HFFc6 (cell line): ENCODE measurements around the gene CTNNBL1. TPM values are rescaled to one million over a fixed set of nuclear protein-coding genes. Genes with fewer than 3 reads are reported as not detected.

ENCODE experiments used
- DNase-seq: peaks from one replicate; pipeline ENCODE4 v3.0.0-alpha.2; 2018
- H3K27ac Mint-ChIP-seq: 2 replicates; pipeline ENCODE4 v1.8.0; 2020; ENCODE audit warnings: mild to moderate bottlenecking, mixed read lengths
- H3K27me3 Mint-ChIP-seq: 2 replicates; pipeline ENCODE4 v1.8.0; 2021; ENCODE audit warnings: mild to moderate bottlenecking, moderate library complexity, mixed read lengths; ENCODE audit not compliant: insufficient read depth
- H3K36me3 Mint-ChIP-seq: 2 replicates; pipeline ENCODE4 v1.8.0; 2021; ENCODE audit warnings: low read depth, mixed read lengths
- H3K4me1 Mint-ChIP-seq: 2 replicates; pipeline ENCODE4 v1.8.0; 2020; ENCODE audit warnings: low read depth, mixed read lengths
- H3K4me3 Mint-ChIP-seq: 2 replicates; pipeline ENCODE4 v1.8.0; 2020; ENCODE audit warnings: mild to moderate bottlenecking, moderate library complexity, mixed read lengths
- H3K9me3 Mint-ChIP-seq: 2 replicates; pipeline ENCODE4 v1.8.0; 2020; ENCODE audit warnings: mild to moderate bottlenecking, mixed read lengths
- total RNA-seq, 6 experiments: library from RNA; stranded (reverse); fragmentation: NEBNext Ultra II Directional; extraction: Animal tissue kit (Norgen Biotek cat#: 25700); gene quantifications; 2 replicates in 1 of 6; 3 replicates in 5 of 6; pipeline ENCODE4 v1.2.3, GENCODE V29; 2021
- TF ChIP-seq, protein P1 (sequence below): fragments of 200-600 bp; sonication (generic); IDR thresholded peaks from 2 replicates; pipeline ENCODE4 v1.5.0; 2021; ENCODE audit warnings: antibody characterized with exemption, mild to moderate bottlenecking

The CTNNBL1 gene
- total RNA-seq, 6 experiments from 2014 or later: 49.7 to 62.4 (median 59.5) TPM

DNA sequence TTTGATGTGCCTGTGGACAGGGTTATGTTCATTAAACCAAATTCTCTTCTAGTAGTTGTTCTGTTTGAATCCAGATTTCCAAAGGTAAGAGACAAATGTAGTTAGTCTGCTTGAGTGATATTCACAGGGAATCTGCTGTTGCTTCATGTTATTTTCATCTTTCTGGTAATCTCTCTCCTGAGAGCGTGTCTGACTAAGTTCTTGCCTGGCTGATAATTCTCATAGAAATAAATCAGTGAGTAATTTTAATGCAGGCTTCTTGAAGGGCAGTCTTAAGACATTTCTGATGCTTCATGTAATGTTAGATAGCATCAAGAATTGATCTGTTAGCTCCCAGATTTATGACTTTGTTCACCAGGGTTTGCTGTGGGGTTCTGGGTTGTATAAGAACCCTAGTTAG is 54.2 kb downstream of the CTNNBL1 start:
- Mint-ChIP-seq H3K27ac (no peak overlapping the region), H3K36me3 (peaks cover 10% of the 10 kb centered on the region; the same call in 1 of the 2 replicates), H3K4me3 (no peak overlapping the region), H3K27me3 (no peaks in the 10 kb centered on the region), H3K4me1 (peaks cover 4% of the 10 kb centered on the region; the same call in 1 of the 2 replicates), H3K9me3 (no peaks in the 10 kb centered on the region)
- no peak for DNase-seq
- TF ChIP-seq, protein P1, sequence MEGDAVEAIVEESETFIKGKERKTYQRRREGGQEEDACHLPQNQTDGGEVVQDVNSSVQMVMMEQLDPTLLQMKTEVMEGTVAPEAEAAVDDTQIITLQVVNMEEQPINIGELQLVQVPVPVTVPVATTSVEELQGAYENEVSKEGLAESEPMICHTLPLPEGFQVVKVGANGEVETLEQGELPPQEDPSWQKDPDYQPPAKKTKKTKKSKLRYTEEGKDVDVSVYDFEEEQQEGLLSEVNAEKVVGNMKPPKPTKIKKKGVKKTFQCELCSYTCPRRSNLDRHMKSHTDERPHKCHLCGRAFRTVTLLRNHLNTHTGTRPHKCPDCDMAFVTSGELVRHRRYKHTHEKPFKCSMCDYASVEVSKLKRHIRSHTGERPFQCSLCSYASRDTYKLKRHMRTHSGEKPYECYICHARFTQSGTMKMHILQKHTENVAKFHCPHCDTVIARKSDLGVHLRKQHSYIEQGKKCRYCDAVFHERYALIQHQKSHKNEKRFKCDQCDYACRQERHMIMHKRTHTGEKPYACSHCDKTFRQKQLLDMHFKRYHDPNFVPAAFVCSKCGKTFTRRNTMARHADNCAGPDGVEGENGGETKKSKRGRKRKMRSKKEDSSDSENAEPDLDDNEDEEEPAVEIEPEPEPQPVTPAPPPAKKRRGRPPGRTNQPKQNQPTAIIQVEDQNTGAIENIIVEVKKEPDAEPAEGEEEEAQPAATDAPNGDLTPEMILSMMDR: no peak

DNA sequence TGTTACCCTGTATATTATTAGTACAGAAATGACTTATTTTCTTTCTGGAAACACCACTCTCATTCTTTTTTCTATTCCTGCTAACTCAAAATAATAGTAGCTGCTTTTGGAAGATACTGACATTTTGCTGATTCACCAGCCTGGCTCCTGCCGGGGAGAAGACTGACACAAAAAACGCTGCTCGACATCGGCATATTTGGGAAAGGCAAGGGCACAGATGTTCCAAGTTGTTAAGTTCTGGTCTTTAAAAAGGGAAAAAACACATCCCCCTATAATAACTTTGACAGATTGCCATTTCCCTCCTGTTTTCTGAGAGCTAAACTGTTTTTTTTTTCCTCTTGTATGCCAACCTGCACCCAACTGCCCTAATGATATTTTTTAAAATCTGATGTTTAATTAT is 55.4 kb downstream of the CTNNBL1 start:
- Mint-ChIP-seq H3K9me3 (no peaks in the 10 kb centered on the region), H3K4me3 (no peak overlapping the region), H3K27ac (no peak overlapping the region), H3K4me1 (no peaks in the 10 kb centered on the region), H3K27me3 (no peaks in the 10 kb centered on the region), H3K36me3 (peaks cover 10% of the 10 kb centered on the region; the same call in 1 of the 2 replicates)
- TF ChIP-seq, protein P1: no peak
- DNase-seq: no peak

DNA sequence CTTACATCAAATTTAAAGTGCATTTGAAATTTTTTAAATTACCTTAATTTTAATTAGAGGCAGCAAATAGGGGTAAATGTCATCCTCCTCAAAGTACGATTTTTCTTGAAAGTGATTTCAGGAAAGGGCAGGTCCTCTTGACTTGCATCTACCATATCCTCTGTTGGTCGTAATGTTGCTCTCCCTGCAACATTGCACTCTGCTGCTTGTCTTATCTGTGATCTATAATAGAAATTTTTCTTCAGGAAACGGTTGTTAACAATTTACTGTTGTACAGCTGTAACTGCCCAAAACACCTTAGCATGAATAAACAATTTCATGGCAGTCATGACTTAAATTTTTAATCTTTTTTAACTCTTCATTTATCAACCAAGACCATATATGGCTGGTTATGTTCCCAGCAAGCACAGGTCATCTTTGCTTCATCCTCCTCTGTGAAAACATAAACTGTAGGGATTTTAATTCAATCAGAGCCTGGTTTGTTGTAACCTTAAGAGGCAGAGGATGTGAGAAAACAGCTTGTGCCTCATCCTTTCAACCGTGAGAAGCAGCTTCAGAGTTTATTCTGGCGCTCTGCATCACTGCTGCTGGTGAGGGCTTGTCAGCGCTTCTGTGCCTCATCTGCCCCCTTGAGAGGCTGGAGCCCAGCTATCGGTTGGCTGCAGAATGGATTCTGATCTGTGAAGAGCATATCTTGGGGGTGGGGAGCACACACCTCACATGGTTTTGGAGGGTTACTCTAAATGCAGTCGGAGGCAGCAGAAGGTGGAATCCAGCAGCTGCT is 56.0 kb downstream of the CTNNBL1 start:
- Mint-ChIP-seq H3K36me3 (peaks cover 10% of the 10 kb centered on the region; the same call in 1 of the 2 replicates), H3K9me3 (no peaks in the 10 kb centered on the region), H3K27me3 (no peaks in the 10 kb centered on the region), H3K27ac (no peak overlapping the region), H3K4me3 (no peak overlapping the region), H3K4me1 (no peaks in the 10 kb centered on the region)
- no peak for DNase-seq
- TF ChIP-seq, protein P1: no peak

DNA sequence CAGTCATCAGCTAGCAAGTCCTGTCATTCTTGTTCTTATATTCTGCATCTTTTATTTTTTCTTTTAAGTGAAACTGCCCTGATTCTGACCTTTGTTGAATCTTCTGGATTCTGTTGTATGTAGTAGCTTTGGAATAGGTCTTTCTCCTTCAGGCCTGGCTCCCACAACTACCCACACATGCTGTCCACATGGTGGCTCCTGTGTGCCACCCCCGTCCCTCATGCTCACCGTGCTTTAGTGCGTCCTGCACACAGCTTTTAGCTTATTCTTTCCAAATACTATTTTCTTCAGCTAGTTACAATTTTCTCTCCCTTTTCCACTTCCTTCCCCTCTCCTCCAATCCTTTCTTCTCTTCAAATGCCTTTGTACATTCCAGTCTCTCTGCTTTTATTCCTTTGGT is 61.8 kb downstream of the CTNNBL1 start:
- TF ChIP-seq, protein P1: peak; percentile 45; the same call in 1 of the 2 replicates
- DNase-seq: no peak
- Mint-ChIP-seq H3K27ac (no peak overlapping the region; the same call in 1 of the 2 replicates), H3K9me3 (no peaks in the 10 kb centered on the region), H3K27me3 (no peaks in the 10 kb centered on the region), H3K36me3 (no peaks in the 10 kb centered on the region), H3K4me3 (no peak overlapping the region), H3K4me1 (no peaks in the 10 kb centered on the region)

DNA sequence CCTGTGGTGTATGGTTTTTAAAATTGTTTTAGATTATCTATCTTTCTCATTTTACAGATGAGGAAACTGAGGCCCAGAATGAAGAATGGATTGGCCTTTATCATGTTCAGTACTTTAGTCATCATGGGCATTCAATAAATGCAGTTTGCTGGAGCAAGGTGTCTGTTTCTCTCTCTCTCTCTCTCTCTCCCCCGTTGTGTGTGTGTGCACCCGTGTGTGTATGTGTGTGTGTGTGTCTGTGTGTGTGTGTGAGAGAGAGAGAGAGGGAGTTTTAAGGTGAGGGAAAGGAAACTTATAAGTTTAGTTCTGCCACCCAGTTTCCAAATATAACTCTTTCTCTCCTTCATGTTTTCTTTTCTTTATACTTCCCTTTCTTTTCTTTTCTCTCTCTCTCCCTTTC is 62.4 kb downstream of the CTNNBL1 start:
- TF ChIP-seq, protein P1: no peak
- H3K9me3 Mint-ChIP-seq: no peaks in the 10 kb centered on the region
- H3K36me3 Mint-ChIP-seq: no peaks in the 10 kb centered on the region
- no peaks in the 10 kb centered on the region for H3K4me1 Mint-ChIP-seq
- no peak overlapping the region; the same call in 1 of the 2 replicates for H3K27ac Mint-ChIP-seq
- no peaks in the 10 kb centered on the region for H3K27me3 Mint-ChIP-seq
- no peak overlapping the region for H3K4me3 Mint-ChIP-seq
- no peak for DNase-seq
